GM18511 (cell line): ENCODE data around the gene CCT7.

ENCODE experiments used
- ATAC-seq: cut with Tn5 transposase; IDR thresholded peaks from one replicate; pipeline ENCODE4 v1.9.1; 2021; ENCODE audit warnings: mild to moderate bottlenecking, moderate library complexity; ENCODE audit not compliant: unreplicated experiment

Gene CCT7

DNA sequence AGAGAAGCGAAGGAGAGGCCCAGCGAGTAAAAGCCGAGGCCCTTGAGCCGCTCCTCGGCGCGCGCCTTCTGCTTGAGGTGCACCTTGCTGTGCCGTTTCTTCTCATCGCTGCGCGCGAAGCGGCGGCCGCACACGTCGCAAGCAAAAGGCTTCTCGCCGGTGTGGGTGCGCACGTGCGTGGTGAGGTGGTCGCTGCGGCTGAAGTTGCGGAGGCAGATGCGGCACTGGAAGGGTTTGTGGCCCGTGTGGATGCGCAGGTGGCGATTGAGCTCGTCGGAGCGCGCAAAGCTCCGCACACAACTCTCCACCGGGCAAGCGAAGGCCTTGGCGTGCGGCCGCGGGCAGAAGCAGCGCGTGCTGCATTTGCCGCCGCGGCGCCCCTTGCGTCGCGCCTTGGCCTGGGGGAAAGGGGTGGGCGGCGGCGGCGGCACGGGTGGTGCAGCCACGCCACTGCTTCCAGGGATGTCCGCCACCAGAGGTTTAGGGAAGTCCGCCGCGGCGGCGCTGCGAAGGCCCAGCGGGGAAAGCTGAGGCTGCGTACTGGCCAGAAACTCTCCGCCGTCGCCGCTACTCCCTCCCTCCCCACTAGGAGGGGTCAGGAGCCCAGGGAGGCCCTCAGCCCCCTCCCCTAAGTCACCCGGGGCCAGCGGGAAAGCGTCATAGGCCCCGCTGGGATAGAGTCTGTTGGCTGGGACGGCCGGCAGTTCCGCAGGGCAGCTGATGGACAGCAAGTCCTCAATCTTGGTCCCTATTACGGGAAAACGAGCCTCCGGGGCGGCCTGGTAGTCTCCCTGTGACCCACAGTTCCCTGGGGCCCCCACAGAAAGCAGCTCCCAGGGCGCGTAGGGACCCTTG, 57.6 kb downstream of the CCT7 start:
- no peak for ATAC-seq

DNA sequence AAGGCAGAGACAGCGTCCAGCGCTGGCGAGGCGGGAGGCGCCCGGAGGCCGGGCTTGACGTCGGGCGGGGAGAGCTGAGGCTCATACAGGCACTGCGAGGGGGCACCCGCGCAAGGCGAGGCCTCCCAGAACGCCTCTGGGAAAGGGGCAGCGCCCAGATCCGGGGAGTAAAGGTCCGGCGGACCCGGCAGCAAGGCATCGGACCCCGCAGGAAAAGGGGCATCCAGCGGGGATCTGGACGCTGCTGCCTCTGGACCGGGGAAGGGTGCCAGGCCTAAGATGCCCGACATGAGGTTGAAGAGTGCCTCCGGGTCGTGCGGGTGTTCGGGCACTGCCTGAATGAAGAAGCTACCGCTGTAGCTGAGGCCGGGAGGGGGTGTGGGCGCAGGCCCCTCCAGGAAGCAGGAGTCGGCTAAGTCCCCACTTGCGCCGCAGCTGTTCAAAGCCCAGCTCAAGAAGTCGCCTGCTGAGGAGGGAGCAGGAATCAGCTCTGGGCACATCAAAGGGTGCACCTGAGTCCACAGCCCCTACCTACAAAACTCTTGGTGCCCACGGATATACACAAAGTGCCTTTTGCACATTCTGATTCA, 58.3 kb downstream of the CCT7 start:
- ATAC-seq = no peak

DNA sequence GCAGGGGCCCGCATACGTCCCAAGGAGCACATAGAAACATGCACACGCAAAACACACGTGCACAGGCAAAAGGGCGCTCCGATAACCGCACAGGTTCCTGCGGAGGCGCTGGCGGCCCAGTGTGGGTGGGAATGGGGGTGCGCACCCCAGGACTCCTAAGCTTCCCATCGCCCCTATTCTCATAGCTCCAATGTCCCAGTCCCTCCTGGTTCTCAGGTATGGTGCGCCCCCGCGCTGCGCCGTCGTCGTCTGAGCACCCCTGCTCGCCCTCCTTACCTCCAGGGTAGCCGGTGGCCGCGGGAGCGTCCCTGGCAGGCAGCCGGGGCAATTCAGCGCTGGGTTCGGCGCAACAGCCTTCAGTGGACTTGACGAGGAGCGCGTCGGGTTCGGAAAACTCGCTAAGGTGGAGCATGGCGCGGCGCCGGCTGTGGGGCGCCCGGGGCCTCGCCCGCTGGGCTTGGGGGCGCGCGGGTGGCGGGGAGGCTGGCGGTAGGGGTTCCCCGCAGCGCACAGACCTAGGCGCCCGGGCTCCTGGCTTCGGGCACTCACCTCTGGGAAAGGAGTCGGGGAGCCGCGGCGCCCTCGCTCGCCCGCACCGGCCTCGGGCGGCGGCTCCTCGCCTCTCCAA, 58.9 kb downstream of the CCT7 start:
- peak; percentile 9 for ATAC-seq

DNA sequence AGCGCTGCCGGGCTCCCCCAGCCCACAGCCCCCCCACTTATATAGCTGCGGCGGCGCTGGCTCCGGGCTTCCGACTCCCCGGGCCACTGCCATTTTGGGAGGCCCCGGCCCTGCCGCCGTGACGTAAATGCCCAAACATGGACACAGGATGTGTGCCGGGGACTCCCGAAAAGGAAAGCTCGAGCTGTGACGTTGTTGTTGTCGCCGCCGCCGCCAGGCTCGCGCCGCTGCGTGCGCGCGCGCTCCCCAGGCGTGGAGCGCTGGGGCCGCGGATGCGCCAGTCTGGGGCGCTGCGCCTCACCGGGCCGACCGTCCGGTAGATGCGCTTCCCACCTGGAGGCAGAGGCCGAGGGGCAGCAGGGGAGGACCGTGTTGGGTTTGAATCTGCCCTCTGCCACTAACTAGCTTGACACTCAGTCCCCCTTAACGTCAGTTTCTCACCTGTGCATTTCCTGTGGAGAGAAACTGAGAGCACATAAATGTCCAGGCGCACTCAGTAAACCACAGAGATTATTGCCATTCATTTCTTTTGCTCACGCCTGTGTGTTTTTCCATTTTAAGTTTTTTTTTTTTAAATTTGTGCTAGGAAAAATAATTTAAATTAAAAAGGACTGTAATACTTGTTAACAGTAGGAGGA, 59.5 kb downstream of the CCT7 start, which contains the start of gene EGR4:
TSS of gene EGR4 (minus strand) at position 15 of the 638 bp plus-strand sequence. CDS start 231 bp downstream, outside the sequence.
- ATAC-seq = peak; percentile 93

DNA sequence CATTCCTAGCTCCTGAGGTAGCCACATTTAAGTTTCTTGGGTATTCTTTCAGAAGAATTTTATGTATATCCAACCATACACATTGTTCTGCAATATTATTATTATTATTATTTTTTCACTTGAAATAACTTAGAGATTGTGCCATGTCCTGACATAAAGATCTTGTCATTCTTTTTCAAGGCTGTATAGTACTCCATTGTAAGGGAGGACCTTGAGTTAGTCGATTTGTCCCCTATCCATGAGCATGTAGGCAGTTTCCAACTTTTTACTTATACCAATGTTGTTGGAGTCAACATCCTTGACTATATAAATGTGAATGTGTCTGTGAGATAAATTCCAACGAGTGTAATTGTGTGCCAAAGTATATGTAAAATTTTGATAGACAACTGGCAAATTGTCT, 60.1 kb downstream of the CCT7 start:
- no peak for ATAC-seq

DNA sequence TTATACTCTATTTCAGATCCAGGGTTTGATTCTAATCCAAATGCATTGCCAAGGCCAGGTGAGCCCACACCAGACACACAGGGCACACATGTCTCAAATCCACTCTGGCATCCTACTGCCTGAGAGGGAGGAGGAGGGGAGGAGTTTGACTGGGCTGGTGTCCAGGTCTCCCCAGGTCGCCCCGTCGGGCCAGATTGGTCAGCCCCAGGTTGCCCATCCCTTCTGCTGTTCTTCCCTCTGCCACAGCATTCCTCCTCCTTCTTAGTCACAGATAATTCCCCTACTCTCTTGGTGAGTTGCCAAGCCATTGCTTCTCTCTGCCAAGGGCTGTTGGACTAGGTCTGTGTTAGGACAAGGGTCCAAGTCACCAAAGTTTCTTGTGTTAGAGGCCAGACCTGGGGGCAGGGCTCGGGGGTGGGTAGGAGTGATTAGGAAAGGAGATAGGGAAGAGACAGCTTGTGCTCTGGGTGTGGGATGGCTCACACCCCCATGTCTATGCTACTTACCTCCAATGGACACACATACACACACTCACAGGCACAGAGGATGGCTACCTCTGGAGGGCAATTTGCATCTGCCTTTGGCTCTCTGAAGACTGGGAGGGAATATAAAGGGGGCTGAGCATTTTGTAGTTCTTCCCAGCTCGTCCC, 61.8 kb downstream of the CCT7 start:
- ATAC-seq = no peak

DNA sequence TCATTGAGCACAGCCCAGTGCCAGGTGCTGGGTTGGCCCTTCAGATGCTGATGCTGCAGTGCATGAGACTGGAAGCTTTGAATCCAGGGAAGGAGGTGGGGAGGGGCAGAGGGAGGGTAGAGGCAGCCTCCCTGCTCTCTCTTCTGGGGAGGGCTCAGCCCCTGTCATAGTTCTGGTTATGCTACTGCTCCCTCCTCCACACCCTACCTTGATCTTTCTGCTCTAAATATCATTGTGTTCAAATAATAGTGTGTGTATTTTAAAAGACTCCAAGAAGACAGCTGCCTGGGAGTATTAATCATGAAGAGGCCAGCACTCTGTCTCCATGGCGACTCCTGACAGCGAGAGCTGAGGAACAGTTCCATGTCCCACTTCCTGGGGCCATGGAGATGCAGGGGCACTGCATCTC, 63.0 kb downstream of the CCT7 start:
- no peak for ATAC-seq

DNA sequence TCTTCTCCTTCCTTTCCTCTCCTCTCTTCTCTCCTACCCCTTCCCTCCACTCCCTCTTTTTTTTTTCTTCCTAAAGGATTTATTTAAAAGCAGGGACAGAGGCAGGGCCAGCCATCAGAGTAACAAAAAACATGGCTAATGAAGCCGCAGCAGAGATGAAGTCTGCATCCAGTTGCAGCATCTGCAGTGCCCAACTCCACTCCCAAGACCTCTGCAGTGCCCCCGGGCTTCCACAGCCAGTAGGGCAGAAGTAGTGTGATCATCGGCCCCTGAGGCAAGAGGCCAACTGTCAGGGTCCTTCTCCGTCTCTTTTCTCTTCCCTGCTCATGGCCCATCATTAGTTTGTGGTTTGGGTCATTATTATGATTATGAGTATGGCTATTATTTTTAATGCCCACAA, 63.5 kb downstream of the CCT7 start:
- ATAC-seq = no peak

DNA sequence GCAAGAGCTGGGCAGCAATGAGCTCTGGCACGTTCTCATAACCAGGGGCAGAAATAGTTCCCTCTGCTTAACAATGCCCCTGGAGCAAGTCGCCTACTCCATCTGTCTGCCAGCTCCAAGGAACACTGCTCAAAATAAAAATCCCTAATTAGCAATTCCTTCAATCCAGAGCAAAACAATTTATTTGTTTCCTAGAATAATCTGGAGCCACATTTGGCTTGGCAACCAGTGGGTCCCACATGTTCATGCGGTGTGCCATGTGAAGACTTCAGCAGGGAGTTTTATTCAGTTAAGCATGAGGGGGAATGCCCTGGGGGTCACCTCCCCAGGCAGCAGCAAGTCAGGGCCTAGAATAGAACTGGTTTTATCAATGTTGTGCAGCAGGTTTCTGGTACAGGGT, 66.8 kb downstream of the CCT7 start:
- ATAC-seq = no peak

DNA sequence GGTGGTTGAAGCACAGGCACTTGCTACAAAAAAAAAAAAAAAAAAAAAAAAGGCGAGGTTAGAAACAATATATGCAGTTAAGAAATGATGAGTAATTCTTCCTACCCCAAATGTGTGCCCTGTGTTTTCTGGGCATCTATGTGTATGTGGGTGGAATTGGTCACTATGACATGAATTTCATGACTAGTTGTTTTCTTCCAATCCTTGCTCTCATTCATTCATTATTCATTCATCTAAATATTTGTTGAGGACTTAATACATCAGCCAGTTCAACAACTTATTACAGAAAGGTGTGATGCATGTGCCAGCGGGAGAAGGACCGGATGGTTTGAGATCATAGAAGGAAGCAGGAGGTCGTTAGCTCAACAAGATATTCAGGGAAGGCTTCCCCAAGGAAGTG, 67.5 kb downstream of the CCT7 start:
- ATAC-seq = no peak
